Measurements from ENCODE around the gene PAK2.
A peak's percentile ranks its signal among the peaks of the same experiment; 100 is the strongest.
"Not testable (repeated sequence)": the region's sequence is repeated elsewhere in the genome, so short reads cannot be mapped to it uniquely, and the experiment has no call there.

Gene PAK2

DNA sequence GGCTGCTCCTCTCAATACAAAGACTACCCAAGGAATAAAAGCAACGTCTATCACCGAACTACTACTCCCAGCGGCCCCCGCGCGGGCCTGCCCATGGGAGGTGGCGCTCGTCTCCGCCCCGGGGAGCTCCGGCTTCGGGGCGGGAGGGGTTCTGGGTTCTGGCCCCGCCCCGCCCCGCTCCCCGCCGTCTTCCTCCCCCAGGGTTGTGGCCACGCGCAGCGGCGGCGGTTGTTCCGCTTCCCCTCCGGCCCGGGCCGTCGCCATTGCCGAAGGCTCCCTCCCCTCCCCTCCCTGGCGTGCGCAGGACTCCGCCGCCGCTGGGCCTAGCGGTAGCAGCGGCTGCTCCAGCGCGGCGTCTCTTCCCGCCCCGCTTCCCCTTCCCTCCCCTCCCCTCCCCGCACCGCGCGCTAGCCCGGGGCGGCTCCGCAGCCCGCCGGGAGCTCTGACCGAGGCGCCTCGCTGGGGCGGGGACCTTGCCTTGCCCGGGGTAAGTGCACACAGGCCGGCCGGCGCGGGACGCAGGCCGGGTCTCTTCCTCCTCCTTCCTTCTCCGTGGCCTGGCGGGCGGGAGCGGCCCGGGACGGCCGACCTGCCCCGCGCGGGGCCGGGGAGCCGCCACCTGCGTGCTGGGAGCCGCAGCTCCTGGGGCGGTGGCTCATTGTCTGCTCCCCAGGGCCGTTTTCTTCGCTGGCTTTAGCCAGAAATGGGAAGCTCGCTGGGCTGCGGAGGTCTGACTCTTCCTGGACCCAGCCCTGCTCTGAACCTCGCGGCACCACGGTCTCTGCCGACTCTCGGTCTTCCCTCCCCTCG, at the start of gene PAK2:
Gene PAK2 (plus strand): TSS at position 187 of the 810 bp plus-strand sequence. CDS start 42,790 bp downstream, outside the sequence.
- DNase-seq (ENCODE audit: low spot score): peak; percentile 89

DNA sequence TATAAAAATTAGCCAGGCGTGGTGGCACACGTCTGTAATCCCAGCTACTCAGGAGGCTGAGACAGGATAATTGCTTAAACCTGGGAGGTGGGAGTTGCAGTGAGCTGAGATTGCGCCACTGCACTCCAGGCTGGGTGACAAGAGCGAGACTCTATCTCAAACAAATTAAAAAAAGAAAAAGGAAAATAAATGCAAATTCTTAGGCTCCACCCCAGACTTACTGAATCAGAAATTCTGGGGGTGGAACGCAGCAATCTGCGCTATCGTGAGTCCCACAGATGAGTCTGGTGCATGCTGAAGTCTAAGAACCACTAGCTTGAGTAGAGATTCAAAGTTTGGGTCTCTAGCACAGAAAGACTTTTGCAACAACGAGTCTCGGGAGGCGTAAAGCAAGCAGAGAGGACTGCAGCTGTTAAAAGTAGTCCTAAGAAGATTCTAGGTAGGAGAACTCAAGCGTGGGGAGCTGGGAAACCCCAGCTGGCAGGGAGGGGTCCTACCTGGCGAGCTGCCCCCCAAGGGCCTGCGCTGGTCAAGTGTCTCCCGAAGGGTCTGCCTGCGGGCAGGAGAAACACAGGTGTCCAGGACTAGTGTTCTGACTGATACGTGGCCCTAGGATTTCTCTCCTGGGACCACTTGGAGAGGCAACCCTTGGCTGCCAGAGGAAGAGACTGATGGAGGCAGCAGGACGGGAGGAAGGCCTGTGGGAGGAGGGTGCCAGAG, 49.6 kb upstream of the PAK2 start:
- no peak for DNase-seq (ENCODE audit: low spot score)

DNA sequence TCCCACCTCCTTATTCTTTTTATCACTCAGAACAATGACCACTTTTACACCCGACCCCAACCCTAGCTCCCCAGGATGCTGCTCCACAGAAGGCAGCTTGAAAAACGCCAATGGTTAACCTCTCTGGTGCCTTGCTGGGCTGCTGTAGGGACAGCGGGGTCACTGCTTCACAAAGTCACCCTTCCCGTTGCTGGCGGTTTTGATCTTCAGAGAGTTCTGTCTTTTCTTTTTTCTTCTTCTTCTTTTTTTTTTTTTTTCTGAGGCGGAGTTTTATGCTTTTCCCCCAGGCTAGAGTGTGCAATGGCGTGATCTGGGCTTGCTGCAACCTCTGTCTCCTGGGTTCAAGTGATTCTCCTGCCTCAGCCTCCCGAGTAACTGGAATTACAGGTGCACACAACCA, 48.3 kb upstream of the PAK2 start:
- no peak for DNase-seq (ENCODE audit: low spot score)

DNA sequence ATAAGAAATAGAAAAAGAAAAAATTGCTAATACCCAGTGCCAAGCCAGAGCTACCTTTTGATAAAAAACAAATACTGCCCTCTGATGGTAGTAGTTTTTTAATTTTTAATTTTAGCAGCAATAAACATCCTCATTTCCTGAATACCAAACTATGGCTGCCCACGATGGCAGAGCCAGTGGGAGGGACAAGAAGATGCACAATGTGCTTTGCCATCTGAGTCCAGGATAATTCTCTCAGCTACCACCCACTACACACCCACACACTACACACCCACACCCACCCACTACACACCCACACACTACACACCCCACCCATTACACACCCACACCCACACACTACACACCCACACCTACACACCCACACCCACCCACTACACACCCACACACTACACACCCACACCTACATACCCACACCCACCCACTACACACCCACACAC, 45.4 kb upstream of the PAK2 start:
- peak; percentile 29 for DNase-seq (ENCODE audit: low spot score)

DNA sequence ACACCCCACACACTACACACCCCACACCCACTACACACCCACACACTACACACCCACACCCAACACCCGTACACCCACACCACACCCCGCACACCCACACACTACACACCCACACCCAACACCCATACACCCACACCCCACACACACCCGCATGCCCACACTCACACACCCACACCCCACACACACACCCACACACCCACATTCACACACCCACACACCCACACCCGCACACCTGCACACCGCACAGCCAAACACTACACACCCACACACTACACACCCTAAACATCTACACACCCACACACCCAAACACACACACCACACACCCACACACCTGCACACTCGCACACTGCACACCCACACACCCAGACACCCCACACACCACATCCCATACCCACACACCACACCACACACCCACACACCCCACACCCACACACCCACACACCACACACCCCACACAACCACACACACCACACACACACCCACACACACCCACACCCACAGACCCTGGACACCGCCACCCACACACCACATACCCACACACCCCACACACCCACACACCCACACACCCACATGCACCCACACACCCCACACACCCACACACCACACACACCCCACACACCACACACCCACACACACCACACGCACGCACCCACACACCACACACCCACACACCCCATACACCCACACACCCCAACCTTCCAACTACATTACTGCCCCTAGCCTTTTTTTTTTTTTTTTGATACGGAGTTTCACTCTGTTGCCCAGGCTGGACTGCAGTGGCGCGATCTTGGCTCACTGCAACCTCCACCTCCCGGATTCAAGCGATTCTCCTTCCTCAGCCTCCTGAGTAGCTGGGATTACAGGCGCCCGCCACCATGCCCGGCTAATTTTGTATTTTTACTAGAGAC, 44.5 kb upstream of the PAK2 start:
- no peak for DNase-seq (ENCODE audit: low spot score)

DNA sequence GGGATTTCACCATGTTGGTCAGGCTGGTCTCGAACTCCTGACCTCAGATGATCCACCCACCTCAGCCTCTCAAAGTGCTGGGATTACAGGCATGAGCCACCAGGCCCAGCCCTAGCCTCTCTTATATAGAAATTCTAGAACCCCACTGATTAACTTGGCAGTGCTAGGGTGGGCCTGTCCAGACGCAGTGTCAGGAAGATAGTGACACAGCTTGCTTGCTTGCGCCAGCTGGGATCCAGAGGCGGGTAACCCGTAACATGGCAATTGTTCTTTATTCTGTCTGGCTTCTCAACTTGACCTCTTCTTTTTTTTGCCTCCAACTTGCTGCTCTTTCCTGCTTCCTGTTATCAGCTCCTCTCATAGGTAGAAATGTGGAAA, 43.8 kb upstream of the PAK2 start:
- no peak for DNase-seq (ENCODE audit: low spot score)

DNA sequence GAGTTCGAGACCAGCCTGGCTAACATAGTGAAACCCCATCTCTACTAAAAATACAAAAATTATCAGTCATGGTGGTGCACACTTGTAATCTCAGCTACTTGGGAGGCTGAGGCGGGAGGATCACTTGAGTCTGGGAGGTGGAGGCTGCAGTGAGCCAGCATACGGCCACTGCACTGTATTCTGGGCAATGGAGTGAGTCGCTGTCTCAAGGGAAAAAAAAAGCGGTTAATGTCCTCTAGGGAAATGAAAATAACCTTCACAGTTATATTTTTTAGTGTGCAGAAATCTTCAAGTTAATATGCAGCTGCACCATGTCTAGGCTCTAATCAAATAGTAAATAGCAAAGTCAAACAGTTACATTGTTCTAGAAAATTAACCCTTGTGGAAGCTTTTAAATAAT, 42.4 kb upstream of the PAK2 start:
- no peak for DNase-seq (ENCODE audit: low spot score)

DNA sequence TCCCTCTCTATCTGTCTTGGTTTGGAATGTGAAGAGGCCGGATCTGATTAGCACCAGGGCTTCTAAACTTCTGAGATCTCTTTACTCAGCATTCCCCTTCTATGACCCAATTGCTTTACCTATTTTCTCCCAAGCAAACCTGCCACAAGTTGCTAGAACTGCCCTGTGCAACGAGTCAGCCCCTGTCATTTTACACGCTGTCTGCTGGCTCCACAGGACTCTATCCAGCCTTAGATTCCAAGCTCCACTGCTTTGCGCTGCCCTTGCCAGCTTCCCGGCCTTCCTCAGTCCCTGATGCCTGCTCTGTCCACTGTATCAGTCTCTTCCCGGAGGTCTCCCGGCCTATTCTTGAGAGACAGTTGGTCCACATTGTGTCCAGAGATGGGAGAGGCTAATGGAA, 39.9 kb upstream of the PAK2 start:
- no peak for DNase-seq (ENCODE audit: low spot score)

DNA sequence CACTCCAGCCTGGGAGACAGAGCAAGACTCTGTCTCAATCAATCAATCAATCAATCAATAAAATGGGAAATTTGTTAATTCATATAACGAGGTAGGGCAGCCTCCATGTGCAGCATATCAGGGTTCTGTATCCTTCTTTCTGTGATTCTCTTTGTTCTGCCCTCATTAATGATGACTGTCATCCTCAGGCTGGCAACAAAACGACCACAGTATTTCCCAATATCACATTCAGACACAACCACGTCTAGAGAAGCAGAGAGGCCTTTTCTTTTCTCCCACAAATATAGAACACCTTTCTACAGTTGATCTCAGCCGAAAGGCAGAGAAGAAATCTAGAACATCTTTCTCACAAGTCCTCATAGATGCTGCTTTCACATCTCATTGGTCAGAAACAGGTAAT, 38.9 kb upstream of the PAK2 start:
- no peak for DNase-seq (ENCODE audit: low spot score)

DNA sequence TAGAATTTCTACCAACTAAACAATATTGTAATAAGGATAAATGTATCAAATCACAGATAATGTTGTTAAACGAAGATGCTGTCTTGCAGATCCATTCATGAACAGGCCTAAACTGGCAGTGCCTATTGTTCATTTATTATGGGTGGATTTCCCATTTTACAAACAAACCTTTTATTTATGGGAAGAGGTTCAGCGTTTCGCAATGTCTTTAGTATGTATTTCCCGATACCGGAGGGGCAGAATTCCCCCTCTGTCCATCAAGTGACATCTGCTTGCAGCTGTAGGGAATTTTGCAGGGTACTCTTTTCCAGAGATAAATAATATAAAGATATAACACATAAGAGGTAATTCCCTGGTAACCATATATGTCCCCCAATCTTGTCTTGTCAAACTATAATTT, 33.3 kb upstream of the PAK2 start:
- DNase-seq (ENCODE audit: low spot score): no peak

DNA sequence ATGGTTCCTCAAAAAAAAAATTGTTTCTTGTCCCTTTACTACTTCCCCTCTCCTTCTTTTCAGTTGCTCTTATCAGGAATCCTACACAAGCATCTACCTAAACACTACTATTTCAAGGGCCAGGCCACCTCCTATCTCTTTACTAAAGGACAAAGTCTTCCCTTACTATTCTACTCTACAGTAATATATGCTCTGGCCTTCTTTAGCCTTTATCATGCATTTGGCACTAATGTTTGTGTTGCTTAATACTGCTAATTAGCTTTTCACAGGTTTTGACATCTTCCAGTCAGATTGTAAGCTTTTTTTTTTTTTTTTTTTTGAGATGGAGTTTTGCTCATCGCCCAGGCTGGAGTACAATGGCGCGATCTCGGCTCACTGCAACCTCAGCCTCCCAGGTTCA, 32.9 kb upstream of the PAK2 start:
- no peak for DNase-seq (ENCODE audit: low spot score)

DNA sequence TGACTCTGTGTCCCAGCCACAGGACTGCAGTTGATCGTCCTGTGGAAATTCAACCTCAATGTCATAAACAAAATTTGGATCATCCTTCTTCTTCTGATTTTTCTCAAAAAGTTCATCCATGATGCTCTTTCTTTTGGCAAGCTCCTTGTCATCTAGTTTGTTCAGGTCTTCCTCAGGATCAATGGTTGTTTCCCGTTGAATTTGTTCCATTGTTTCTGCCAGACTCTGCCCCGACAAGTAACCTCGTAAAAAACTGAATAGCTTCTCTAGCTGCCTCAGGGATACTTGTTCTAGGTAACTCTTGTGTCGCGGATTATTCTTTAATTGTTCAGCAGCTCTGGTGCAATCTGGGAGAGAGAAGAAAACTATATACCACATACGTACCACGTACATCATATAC, 32.1 kb upstream of the PAK2 start:
- DNase-seq (ENCODE audit: low spot score): no peak

DNA sequence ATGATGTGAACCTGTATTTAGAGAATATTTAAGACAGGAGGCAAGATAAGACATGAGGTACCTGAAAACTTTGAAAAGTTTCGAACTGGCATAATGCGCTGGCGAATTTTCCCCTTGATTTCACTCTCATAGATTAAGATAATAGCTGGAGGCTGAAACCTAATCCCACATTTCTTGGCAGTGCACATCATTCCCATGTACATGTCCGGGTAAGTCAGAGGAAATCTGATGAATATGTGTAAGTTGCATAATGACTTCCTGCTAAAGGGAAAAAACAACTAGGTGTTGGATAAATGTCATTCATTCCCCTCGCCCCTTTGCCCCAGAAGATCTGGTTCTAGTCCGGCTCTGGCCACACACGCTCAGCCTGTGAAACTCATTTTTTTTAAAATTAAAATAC, 31.2 kb upstream of the PAK2 start:
- no peak for DNase-seq (ENCODE audit: low spot score)

DNA sequence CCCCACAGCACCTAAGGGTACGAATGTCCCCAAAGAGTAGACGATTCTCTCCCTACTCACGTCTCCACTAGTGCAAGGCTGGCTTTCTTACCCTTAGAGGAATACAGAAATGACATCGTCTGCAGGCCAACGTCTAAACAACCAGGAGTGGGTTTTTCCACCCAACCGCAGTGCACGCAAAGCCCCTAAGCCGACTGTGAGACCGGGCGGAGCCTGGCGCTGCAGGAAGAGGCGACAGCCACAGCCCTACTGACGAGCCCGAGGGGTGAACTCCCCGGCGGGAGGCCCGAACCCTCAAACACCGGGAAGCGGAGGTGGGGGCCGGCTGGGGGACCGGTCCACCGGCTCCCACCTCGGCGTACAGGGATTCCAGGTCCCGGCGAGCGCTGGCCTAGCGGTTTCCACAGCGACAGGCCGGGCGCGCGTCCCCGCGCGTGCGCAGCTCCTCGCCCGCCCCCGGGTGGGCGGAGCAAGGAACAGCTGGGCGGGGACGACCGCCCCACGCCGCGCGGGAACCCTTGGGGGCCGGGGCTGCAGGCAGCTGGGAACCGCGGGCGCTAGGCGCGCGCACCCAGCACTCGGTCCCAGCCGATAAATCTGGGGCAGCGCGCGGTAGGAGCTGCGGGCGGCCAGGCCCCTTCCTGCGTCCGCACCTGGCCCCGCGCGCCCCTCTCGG, 27.7 kb upstream of the PAK2 start, which contains the start of the genes CEP19 and PIGX:
Gene CEP19 (minus strand): TSS at position 413 of the 676 bp plus-strand sequence. CDS start 3,593 bp downstream, outside the sequence.
Gene PIGX (plus strand): TSS at position 540 of the 676 bp plus-strand sequence.
- peak; percentile 81 for DNase-seq (ENCODE audit: low spot score)

DNA sequence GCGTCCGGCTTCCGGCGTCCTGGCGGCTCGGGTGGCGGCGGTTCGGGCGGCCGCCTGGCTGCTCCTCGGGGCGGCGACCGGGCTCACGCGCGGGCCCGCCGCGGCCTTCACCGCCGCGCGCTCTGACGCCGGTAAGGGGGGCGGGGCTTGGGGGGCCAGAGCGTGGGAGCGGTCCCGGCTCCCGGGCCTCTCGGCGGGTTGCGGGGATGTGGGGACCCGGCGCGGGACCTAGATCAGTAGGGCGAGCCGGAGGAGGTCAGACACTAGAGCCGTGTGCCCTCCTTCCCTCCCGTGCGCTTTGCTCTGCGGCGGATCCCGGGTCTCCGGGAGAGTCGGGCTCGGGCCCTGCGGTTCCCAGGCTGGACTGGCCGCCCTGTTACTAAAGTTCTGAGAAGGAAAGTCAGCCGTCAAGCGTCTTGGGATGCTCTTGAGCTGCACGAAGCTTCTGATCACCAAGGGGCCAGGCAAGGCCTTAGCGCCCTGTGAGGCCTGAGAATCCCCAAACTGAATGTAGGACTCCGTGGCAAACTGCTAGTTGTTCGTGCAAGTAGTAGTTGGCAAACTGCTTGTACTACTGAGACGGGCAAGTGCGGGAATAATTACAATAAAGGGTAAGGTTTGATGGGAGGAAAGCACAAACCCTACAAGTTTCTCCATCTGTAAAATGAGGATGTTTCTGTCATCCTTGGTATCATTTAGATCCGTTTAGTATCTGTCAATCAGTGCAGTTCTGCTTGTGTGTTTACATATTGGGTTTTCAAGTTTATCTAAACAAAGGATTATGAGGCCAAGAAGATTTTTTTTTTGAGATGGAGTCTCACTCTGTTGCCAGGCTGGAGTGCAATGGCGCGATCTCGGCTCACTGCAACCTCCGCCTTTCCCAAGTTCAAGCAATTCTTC, 26.9 kb upstream of the PAK2 start:
- DNase-seq (ENCODE audit: low spot score): peak; percentile 59

DNA sequence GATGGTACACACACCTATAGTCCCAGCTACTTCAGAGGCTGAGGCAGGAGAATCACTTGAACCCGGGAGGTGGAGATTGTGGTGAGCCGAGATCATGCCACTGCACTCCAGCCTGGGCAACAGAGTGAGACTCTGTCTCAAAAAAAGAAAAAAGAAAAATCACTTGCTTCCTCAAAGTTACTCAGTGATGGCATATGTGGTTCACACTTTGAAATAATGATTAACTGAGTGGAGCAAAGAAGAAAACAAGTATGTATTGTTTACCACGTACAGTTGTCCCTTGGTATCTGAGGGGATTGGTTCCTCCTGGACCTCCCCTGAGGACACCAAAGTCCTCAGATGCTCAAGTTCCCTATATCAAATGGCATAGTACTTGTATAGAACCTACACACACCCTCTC, 22.5 kb upstream of the PAK2 start:
- not testable (repeated sequence) for DNase-seq (ENCODE audit: low spot score)

DNA sequence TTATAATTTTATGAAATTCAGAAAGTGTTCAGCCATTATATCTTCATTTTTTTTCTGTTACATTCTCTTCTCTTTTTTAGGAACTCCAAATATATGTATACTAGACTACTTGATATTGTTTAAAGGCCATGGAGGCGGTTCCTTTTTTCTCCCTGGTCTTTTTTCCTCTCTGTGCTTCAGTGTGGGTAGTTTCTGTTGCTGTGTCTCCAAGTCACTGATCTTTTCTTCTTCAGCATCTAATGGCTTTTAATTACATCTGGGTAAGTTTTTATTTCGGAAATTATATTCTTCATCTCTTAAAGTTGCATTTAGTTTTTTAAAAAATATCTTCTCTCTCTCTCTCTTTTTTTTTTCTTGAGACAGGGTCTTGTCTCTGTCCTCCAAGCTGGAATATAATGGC, 18.6 kb upstream of the PAK2 start:
- no peak for DNase-seq (ENCODE audit: low spot score)

DNA sequence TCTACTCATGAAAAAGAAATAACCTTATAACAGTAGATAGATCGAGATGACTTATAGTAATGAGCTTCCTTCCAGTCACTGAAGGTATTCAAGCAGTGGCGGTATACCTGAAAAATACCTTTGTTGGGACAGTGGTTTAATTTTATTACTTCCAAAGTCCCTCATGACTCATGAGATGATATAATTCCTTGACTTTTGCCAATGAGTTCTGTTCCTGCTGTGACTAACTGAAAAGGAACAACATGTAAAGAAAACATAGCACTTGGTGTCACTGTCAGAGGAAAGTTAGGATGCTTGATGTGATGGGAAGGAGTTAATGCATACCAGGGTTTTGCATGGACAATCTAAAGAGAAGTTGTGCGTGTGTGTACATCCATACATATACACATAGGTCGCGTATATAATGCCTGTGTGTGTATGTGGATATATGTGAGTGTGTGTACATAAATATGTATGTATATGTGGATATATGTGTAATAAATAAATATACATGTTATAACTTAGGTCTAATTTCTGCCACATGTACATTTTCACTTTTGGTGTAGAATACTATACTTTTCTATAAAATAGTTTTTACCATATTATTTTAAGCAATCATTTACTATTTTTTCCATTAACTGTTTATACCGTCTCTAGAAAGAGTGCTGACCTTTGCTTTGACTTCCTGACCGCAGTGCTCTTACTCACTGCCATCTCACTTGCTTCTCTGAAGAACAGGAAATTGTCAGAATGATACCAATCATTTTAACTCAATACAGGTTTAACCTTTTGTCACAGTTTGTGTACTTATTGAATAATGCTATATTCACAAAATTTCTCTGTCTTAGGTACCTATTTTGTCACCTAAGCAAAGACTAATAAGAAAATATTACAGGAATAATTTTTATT, 12.6 kb upstream of the PAK2 start:
- DNase-seq (ENCODE audit: low spot score): peak; percentile 30

DNA sequence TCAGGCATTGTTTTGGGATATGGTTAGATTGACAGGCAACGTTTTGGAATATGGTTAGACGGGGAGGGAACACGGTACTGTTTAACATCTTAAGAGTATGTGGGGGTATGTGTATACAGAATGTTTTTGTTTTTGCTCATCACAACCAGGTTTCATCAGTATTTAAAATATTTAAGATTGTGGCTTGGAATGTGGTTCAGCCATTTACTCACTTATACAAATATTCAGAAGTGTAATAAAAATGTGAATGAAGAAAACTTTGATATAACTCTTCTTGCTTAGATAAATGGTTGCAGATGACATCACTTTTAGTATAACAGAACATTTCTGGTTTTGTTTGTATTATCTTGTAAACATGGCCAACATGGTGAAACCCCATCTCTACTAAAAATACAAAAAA, 3.9 kb upstream of the PAK2 start:
- no peak for DNase-seq (ENCODE audit: low spot score)
